OCI-LY1 (cell line): ENCODE results near the gene KLK13.

Experiments used
- H2AFZ ChIP-seq: fragments of 200-600 bp; sonication (generic), shearing (Covaris generic); 2 replicates; pipeline ENCODE4 v1.6.0; 2014; ENCODE audit warnings: antibody characterized with exemption, mild to moderate bottlenecking, low read length
- H3F3A ChIP-seq: fragments of 200-600 bp; sonication (generic), shearing (Covaris generic); 2 replicates; pipeline ENCODE4 v1.6.0; 2014; ENCODE audit warnings: mild to moderate bottlenecking, antibody characterized with exemption, low read length, moderate library complexity; ENCODE audit not compliant: insufficient read depth
- H3K27ac ChIP-seq: fragments of 200-600 bp; sonication (generic); 2 replicates; pipeline ENCODE4 v1.5.1; 2014; ENCODE audit warnings: low read length, mixed run types, mild to moderate bottlenecking, low read depth; ENCODE audit not compliant: poor library complexity, severe bottlenecking
- H3K27me3 ChIP-seq: fragments of 200-600 bp; sonication (generic); 2 replicates; pipeline ENCODE4 v1.6.0; 2014; ENCODE audit warnings: antibody characterized with exemption, mild to moderate bottlenecking, low read length, moderate library complexity; ENCODE audit not compliant: insufficient read depth
- H3K36me3 ChIP-seq: fragments of 200-600 bp; sonication (generic); 2 replicates; pipeline ENCODE4 v1.6.1; 2014; ENCODE audit warnings: mild to moderate bottlenecking, antibody characterized with exemption, low read length, moderate library complexity, mixed read lengths; ENCODE audit not compliant: insufficient read depth
- H3K4me1 ChIP-seq: fragments of 200-600 bp; sonication (generic); 2 replicates; pipeline ENCODE4 v1.5.1; 2014; ENCODE audit warnings: mild to moderate bottlenecking, low read length, moderate library complexity; ENCODE audit not compliant: insufficient read depth, severe bottlenecking
- H3K4me2 ChIP-seq: fragments of 200-600 bp; sonication (generic), shearing (Covaris generic); 2 replicates; pipeline ENCODE4 v1.6.1; 2014; ENCODE audit warnings: low read length
- H3K4me3 ChIP-seq: fragments of 200-600 bp; sonication (generic); 2 replicates; pipeline ENCODE4 v1.5.1; 2014; ENCODE audit warnings: low read length, low read depth, mild to moderate bottlenecking, mixed read lengths; ENCODE audit not compliant: poor library complexity, severe bottlenecking
- H3K79me2 ChIP-seq: fragments of 200-600 bp; shearing (Covaris generic); 2 replicates; pipeline ENCODE4 v1.6.1; 2016; ENCODE audit warnings: mixed run types, low read length, mixed read lengths; ENCODE audit not compliant: insufficient read depth
- H3K9ac ChIP-seq: fragments of 200-600 bp; sonication (generic), shearing (Covaris generic); 2 replicates; pipeline ENCODE4 v1.6.1; 2014; ENCODE audit warnings: mild to moderate bottlenecking, low read length, mixed read lengths
- H3K9me2 ChIP-seq: fragments of 200-600 bp; sonication (generic), shearing (Covaris generic); 2 replicates; pipeline ENCODE4 v1.6.1; 2014; ENCODE audit warnings: low read depth, mild to moderate bottlenecking, low read length, mixed read lengths
- H3K9me3 ChIP-seq: fragments of 200-600 bp; shearing (Covaris generic); 2 replicates; pipeline ENCODE4 v1.6.1; 2014; ENCODE audit warnings: low read length, mixed read lengths
- H4K20me1 ChIP-seq: fragments of 200-600 bp; sonication (generic), shearing (Covaris generic); 2 replicates; pipeline ENCODE4 v1.6.0; 2016; ENCODE audit warnings: mild to moderate bottlenecking, low read length; ENCODE audit not compliant: insufficient read depth
- CTCF ChIP-seq: fragments of 200-600 bp; sonication (generic), shearing (Covaris generic); IDR thresholded peaks from 2 replicates; pipeline ENCODE4 v1.5.1; 2017; ENCODE audit warnings: mild to moderate bottlenecking, antibody characterized with exemption, low read length, moderate library complexity, mixed read lengths
- EZH2 ChIP-seq: fragments of 200-600 bp; sonication (generic), shearing (Covaris generic); IDR thresholded peaks from 2 replicates; pipeline ENCODE4 v1.8.0; 2017; ENCODE audit warnings: borderline replicate concordance, mixed run types, mild to moderate bottlenecking, antibody characterized with exemption, low read length, moderate library complexity, mixed read lengths

The KLK13 gene

GRCh38 chr19:51110666-51110971, 45.7 kb upstream of the KLK13 start:
- no peaks in the 10 kb centered on the region for H3K27me3 ChIP-seq
- H3K4me2 ChIP-seq = no peak overlapping the region

GRCh38 chr19:51108805-51109146, 43.9 kb upstream of the KLK13 start:
- no peak for TF ChIP-seq EZH2
- no peak for TF ChIP-seq CTCF
- Histone ChIP-seq H3K9me2 (no peaks in the 10 kb centered on the region), H3K4me1 (peaks cover 14% of the 10 kb centered on the region), H3F3A (no peaks in the 10 kb centered on the region), H3K4me2 (peak overlapping the region; percentile 90), H3K4me3 (peak overlapping the region; percentile 84), H3K9ac (peak overlapping the region; percentile 10; the same call in 1 of the 2 replicates), H3K79me2 (no peaks in the 10 kb centered on the region), H4K20me1 (no peaks in the 10 kb centered on the region), H3K36me3 (0 out of 2 replicates have a peak, but pooled peaks cover 2% of the 10 kb centered on the region), H3K27ac (no peak overlapping the region), H3K27me3 (no peaks in the 10 kb centered on the region), H2AFZ (peak overlapping the region; percentile 69; the same call in 1 of the 2 replicates), H3K9me3 (no peaks in the 10 kb centered on the region)

More at GRCh38 chr19:51110666-51110971, 45.7 kb upstream of the KLK13 start:
- Histone ChIP-seq H3F3A (no peaks in the 10 kb centered on the region), H3K9me3 (no peaks in the 10 kb centered on the region), H3K4me1 (peaks cover 14% of the 10 kb centered on the region), H4K20me1 (no peaks in the 10 kb centered on the region), H3K9me2 (no peaks in the 10 kb centered on the region), H3K79me2 (no peaks in the 10 kb centered on the region), H3K27ac (no peak overlapping the region), H3K36me3 (no peaks in the 10 kb centered on the region), H3K9ac (no peak overlapping the region), H2AFZ (no peak overlapping the region), H3K4me3 (no peak overlapping the region)
- no peak for TF ChIP-seq EZH2
- TF ChIP-seq CTCF = no peak

- H3K27ac ChIP-seq = no peak within 1 kb of the TSS
- TF ChIP-seq EZH2 = no peak
- TF ChIP-seq CTCF = no peak
Observed at GRCh38 chr19:51108066-51108804, 43.3 kb upstream of the KLK13 start, which contains the start of gene CTU1. TSS of gene CTU1 (minus strand) at chr19:51108409. CDS start at chr19:51104569, 3,840 bp downstream.

More at GRCh38 chr19:51108066-51108804, 43.3 kb upstream of the KLK13 start, which contains the start of gene CTU1:
- Histone ChIP-seq H3K27me3 (no peaks in the 10 kb centered on the region), H3K79me2 (no peaks in the 10 kb centered on the region), H4K20me1 (no peaks in the 10 kb centered on the region), H3K4me3 (peak within 1 kb of the TSS; percentile 84), H3K36me3 (0 out of 2 replicates have a peak, but pooled peaks cover 6% of the 10 kb centered on the region), H3K9me3 (no peaks in the 10 kb centered on the region), H3K9me2 (no peaks in the 10 kb centered on the region), H3F3A (no peaks in the 10 kb centered on the region), H3K9ac (peak within 1 kb of the TSS; percentile 81), H2AFZ (peak within 1 kb of the TSS; percentile 69; the same call in 1 of the 2 replicates), H3K4me1 (peaks cover 14% of the 10 kb centered on the region), H3K4me2 (peak within 1 kb of the TSS; percentile 90)
